OCI-LY1 (cell line): Measurements from ENCODE around the gene PRRG1.

ENCODE experiments used
- H2AFZ ChIP-seq: fragments of 200-600 bp; sonication (generic), shearing (Covaris generic); 2 replicates; pipeline ENCODE4 v1.6.0; 2014; ENCODE audit warnings: antibody characterized with exemption, mild to moderate bottlenecking, low read length
- H3F3A ChIP-seq: fragments of 200-600 bp; sonication (generic), shearing (Covaris generic); 2 replicates; pipeline ENCODE4 v1.6.0; 2014; ENCODE audit warnings: mild to moderate bottlenecking, antibody characterized with exemption, low read length, moderate library complexity; ENCODE audit not compliant: insufficient read depth
- H3K27ac ChIP-seq: fragments of 200-600 bp; sonication (generic); 2 replicates; pipeline ENCODE4 v1.5.1; 2014; ENCODE audit warnings: low read length, mixed run types, mild to moderate bottlenecking, low read depth; ENCODE audit not compliant: poor library complexity, severe bottlenecking
- H3K27me3 ChIP-seq: fragments of 200-600 bp; sonication (generic); 2 replicates; pipeline ENCODE4 v1.6.0; 2014; ENCODE audit warnings: antibody characterized with exemption, mild to moderate bottlenecking, low read length, moderate library complexity; ENCODE audit not compliant: insufficient read depth
- H3K36me3 ChIP-seq: fragments of 200-600 bp; sonication (generic); 2 replicates; pipeline ENCODE4 v1.6.1; 2014; ENCODE audit warnings: mild to moderate bottlenecking, antibody characterized with exemption, low read length, moderate library complexity, mixed read lengths; ENCODE audit not compliant: insufficient read depth
- H3K4me1 ChIP-seq: fragments of 200-600 bp; sonication (generic); 2 replicates; pipeline ENCODE4 v1.5.1; 2014; ENCODE audit warnings: mild to moderate bottlenecking, low read length, moderate library complexity; ENCODE audit not compliant: insufficient read depth, severe bottlenecking
- H3K4me2 ChIP-seq: fragments of 200-600 bp; sonication (generic), shearing (Covaris generic); 2 replicates; pipeline ENCODE4 v1.6.1; 2014; ENCODE audit warnings: low read length
- H3K4me3 ChIP-seq: fragments of 200-600 bp; sonication (generic); 2 replicates; pipeline ENCODE4 v1.5.1; 2014; ENCODE audit warnings: low read length, low read depth, mild to moderate bottlenecking, mixed read lengths; ENCODE audit not compliant: poor library complexity, severe bottlenecking
- H3K79me2 ChIP-seq: fragments of 200-600 bp; shearing (Covaris generic); 2 replicates; pipeline ENCODE4 v1.6.1; 2016; ENCODE audit warnings: mixed run types, low read length, mixed read lengths; ENCODE audit not compliant: insufficient read depth
- H3K9ac ChIP-seq: fragments of 200-600 bp; sonication (generic), shearing (Covaris generic); 2 replicates; pipeline ENCODE4 v1.6.1; 2014; ENCODE audit warnings: mild to moderate bottlenecking, low read length, mixed read lengths
- H3K9me2 ChIP-seq: fragments of 200-600 bp; sonication (generic), shearing (Covaris generic); 2 replicates; pipeline ENCODE4 v1.6.1; 2014; ENCODE audit warnings: low read depth, mild to moderate bottlenecking, low read length, mixed read lengths
- H3K9me3 ChIP-seq: fragments of 200-600 bp; shearing (Covaris generic); 2 replicates; pipeline ENCODE4 v1.6.1; 2014; ENCODE audit warnings: low read length, mixed read lengths
- H4K20me1 ChIP-seq: fragments of 200-600 bp; sonication (generic), shearing (Covaris generic); 2 replicates; pipeline ENCODE4 v1.6.0; 2016; ENCODE audit warnings: mild to moderate bottlenecking, low read length; ENCODE audit not compliant: insufficient read depth
- EZH2 ChIP-seq: fragments of 200-600 bp; sonication (generic), shearing (Covaris generic); IDR thresholded peaks from 2 replicates; pipeline ENCODE4 v1.8.0; 2017; ENCODE audit warnings: borderline replicate concordance, mixed run types, mild to moderate bottlenecking, antibody characterized with exemption, low read length, moderate library complexity, mixed read lengths
- TF ChIP-seq, protein P1 (sequence below): fragments of 200-600 bp; sonication (generic), shearing (Covaris generic); IDR thresholded peaks from 2 replicates; pipeline ENCODE4 v1.5.1; 2017; ENCODE audit warnings: mild to moderate bottlenecking, antibody characterized with exemption, low read length, moderate library complexity, mixed read lengths

The PRRG1 gene

DNA sequence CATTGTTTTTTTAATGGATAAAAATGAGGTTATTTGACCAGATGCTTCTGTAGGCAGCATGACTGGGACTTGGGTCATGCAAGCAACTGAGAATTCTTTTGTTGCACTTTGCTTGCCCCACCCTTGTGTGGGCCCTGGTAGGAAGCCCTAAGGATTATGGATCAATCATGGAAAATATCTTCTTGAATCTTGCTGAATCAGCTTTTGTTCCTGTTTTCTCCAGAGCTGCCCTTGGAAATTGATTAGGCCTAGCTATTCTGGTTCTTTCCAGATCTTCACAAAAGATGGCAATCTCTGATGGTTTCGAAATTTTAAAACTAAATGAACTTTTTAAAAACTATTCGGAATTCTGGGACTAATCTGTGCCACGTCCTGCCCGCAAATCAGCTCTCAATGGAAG, 58.6 kb downstream of the PRRG1 start:
- no peaks in the 10 kb centered on the region for H3F3A ChIP-seq

DNA sequence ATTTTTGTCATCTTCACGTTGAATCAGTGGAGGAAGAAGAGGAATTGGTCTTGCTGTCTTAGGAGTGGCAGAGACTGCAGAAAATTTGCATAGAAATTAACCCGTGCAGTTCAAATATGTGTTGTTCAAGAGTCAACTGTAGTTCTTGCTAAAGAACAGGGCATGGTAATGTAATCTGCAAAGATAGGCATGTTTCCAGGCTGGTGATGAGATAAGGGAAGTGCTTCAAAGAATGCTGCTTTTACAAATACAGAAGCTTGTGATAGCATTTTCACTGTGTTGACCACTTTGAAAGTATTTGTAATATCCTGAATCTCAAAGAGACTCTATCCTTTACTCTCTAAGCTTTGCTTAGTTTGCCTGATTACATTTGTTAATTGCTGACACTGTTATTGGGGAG, 60.1 kb downstream of the PRRG1 start:
- Histone ChIP-seq H3K27me3 (no peaks in the 10 kb centered on the region), H3K79me2 (no peaks in the 10 kb centered on the region), H3K36me3 (no peaks in the 10 kb centered on the region), H3K4me1 (no peaks in the 10 kb centered on the region), H3K27ac (no peak overlapping the region), H4K20me1 (no peaks in the 10 kb centered on the region), H3K9ac (no peak overlapping the region), H3F3A (no peaks in the 10 kb centered on the region), H2AFZ (no peak overlapping the region), H3K4me2 (no peak overlapping the region), H3K9me2 (no peaks in the 10 kb centered on the region), H3K4me3 (no peak overlapping the region), H3K9me3 (no peaks in the 10 kb centered on the region)
- TF ChIP-seq, protein P1, sequence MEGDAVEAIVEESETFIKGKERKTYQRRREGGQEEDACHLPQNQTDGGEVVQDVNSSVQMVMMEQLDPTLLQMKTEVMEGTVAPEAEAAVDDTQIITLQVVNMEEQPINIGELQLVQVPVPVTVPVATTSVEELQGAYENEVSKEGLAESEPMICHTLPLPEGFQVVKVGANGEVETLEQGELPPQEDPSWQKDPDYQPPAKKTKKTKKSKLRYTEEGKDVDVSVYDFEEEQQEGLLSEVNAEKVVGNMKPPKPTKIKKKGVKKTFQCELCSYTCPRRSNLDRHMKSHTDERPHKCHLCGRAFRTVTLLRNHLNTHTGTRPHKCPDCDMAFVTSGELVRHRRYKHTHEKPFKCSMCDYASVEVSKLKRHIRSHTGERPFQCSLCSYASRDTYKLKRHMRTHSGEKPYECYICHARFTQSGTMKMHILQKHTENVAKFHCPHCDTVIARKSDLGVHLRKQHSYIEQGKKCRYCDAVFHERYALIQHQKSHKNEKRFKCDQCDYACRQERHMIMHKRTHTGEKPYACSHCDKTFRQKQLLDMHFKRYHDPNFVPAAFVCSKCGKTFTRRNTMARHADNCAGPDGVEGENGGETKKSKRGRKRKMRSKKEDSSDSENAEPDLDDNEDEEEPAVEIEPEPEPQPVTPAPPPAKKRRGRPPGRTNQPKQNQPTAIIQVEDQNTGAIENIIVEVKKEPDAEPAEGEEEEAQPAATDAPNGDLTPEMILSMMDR: no peak
- TF ChIP-seq EZH2: no peak

More for the DNA sequence above, 58.6 kb downstream of the PRRG1 start:
- Histone ChIP-seq H4K20me1 (no peaks in the 10 kb centered on the region), H3K4me1 (no peaks in the 10 kb centered on the region), H3K9me2 (no peaks in the 10 kb centered on the region), H3K79me2 (no peaks in the 10 kb centered on the region), H3K4me2 (no peak overlapping the region), H3K9ac (no peak overlapping the region), H3K36me3 (no peaks in the 10 kb centered on the region), H3K4me3 (no peak overlapping the region), H2AFZ (no peak overlapping the region), H3K27me3 (no peaks in the 10 kb centered on the region), H3K27ac (no peak overlapping the region), H3K9me3 (no peaks in the 10 kb centered on the region)
- no peak for TF ChIP-seq EZH2
- TF ChIP-seq, protein P1: no peak

DNA sequence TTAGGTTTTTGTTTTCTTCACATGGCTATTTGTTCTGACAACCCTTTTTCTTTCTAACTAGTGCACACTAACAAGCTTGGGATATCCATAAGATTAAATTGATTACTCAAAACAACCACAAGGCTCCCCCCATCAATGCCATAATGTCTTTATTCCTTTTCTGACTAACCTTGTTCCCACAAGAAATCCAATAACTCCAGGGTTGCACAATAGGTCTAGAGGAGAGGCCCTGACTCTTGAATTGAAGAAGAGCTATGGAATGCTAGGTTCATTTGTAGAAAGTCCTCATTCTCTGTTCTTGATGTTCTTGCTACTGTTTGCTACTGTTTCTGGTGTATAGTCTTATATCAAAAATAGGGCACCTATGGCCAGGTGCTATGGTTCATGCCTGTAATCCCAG, 71.0 kb downstream of the PRRG1 start:
- H3F3A ChIP-seq: no peaks in the 10 kb centered on the region
- H3K9me2 ChIP-seq: no peaks in the 10 kb centered on the region
- no peaks in the 10 kb centered on the region for H3K27me3 ChIP-seq
- H3K9ac ChIP-seq: no peak overlapping the region
- no peaks in the 10 kb centered on the region for H4K20me1 ChIP-seq
- no peaks in the 10 kb centered on the region for H3K36me3 ChIP-seq
- no peaks in the 10 kb centered on the region for H3K4me1 ChIP-seq
- no peak overlapping the region for H2AFZ ChIP-seq
- H3K79me2 ChIP-seq: no peaks in the 10 kb centered on the region
- no peak for TF ChIP-seq EZH2
- TF ChIP-seq, protein P1: no peak
- no peak overlapping the region for H3K4me3 ChIP-seq
- H3K27ac ChIP-seq: no peak overlapping the region
- H3K4me2 ChIP-seq: no peak overlapping the region
- no peaks in the 10 kb centered on the region for H3K9me3 ChIP-seq
